HUDEP-2 (cell line): Measurements from ENCODE around the gene RPLP2.

Experiments used
- DNase-seq, 76 experiments: peaks; one replicate each; lab custom pipeline; 2025; ENCODE audit not compliant: unreplicated experiment in 76 of 76; lab: John Stamatoyannopoulos, UW

RPLP2 gene

GRCh38 chr11:861105-861479, 51.3 kb downstream of the RPLP2 start:
- peak in 2 of 76 experiments; percentile 20 to 23 for DNase-seq

GRCh38 chr11:862081-862661, 52.4 kb downstream of the RPLP2 start:
- DNase-seq, result peak in 72 of 76 experiments; percentile 10 to 87 (median 70)
